Measurements from ENCODE around the gene ZNF609.

DNA sequence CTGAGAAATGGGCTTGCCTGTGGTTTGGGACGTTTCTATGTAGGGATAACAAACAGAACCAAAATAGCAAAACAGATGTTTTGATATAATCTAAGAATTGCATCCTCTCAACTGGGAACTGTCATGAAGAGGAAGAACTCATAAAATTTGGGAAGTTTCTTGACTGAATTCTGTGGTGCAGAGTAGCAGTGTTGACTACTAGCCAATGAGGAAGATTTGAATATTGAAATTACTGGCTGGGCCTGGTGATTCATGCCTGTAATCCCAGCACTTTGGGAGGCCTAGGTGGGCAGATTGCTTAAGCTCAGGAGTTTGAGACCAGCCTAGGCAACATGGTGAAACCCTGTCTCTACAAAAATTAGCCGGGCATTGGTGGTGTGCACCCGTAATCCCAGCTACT is 42.2 kb downstream of the ZNF609 start:
- TF ChIP-seq MYC (CRISPR knock-in tag; IDR thresholded peaks at IDR 0.05; ENCODE audit: borderline replicate concordance) (no peak), ZFX (CRISPR knock-in tag; IDR thresholded peaks at IDR 0.05; ENCODE audit: low read depth) (no peak), ARID2 (CRISPR knock-in tag; IDR thresholded peaks at IDR 0.05; ENCODE audit: borderline replicate concordance) (no peak), POLR2AphosphoS5 (IDR thresholded peaks at IDR 0.05; ENCODE audit: low read depth, low read length) (no peak), RELA (CRISPR knock-in tag; IDR thresholded peaks at IDR 0.05) (no peak), GTF3A (CRISPR knock-in tag; conservative IDR thresholded peaks at IDR 0.05) (no peak), EP300 (IDR thresholded peaks at IDR 0.05; ENCODE audit: low read depth in 2 of 2, low read length in 2 of 2) (no peak), EP300 (CRISPR knock-in tag; IDR thresholded peaks at IDR 0.05; ENCODE audit: borderline replicate concordance) (no peak)
- TF ChIP-seq, protein P1, sequence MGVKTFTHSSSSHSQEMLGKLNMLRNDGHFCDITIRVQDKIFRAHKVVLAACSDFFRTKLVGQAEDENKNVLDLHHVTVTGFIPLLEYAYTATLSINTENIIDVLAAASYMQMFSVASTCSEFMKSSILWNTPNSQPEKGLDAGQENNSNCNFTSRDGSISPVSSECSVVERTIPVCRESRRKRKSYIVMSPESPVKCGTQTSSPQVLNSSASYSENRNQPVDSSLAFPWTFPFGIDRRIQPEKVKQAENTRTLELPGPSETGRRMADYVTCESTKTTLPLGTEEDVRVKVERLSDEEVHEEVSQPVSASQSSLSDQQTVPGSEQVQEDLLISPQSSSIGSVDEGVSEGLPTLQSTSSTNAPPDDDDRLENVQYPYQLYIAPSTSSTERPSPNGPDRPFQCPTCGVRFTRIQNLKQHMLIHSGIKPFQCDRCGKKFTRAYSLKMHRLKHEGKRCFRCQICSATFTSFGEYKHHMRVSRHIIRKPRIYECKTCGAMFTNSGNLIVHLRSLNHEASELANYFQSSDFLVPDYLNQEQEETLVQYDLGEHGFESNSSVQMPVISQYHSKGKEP (CRISPR knock-in tag; IDR thresholded peaks at IDR 0.05): no peak
- TF ChIP-seq, protein P2, sequence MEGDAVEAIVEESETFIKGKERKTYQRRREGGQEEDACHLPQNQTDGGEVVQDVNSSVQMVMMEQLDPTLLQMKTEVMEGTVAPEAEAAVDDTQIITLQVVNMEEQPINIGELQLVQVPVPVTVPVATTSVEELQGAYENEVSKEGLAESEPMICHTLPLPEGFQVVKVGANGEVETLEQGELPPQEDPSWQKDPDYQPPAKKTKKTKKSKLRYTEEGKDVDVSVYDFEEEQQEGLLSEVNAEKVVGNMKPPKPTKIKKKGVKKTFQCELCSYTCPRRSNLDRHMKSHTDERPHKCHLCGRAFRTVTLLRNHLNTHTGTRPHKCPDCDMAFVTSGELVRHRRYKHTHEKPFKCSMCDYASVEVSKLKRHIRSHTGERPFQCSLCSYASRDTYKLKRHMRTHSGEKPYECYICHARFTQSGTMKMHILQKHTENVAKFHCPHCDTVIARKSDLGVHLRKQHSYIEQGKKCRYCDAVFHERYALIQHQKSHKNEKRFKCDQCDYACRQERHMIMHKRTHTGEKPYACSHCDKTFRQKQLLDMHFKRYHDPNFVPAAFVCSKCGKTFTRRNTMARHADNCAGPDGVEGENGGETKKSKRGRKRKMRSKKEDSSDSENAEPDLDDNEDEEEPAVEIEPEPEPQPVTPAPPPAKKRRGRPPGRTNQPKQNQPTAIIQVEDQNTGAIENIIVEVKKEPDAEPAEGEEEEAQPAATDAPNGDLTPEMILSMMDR (CRISPR knock-in tag; IDR thresholded peaks at IDR 0.05): no peak
- TF ChIP-seq, protein P3, sequence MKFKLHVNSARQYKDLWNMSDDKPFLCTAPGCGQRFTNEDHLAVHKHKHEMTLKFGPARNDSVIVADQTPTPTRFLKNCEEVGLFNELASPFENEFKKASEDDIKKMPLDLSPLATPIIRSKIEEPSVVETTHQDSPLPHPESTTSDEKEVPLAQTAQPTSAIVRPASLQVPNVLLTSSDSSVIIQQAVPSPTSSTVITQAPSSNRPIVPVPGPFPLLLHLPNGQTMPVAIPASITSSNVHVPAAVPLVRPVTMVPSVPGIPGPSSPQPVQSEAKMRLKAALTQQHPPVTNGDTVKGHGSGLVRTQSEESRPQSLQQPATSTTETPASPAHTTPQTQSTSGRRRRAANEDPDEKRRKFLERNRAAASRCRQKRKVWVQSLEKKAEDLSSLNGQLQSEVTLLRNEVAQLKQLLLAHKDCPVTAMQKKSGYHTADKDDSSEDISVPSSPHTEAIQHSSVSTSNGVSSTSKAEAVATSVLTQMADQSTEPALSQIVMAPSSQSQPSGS (CRISPR knock-in tag; IDR thresholded peaks at IDR 0.05): no peak
